Glutamatergic neuron (in vitro differentiated cells): ENCODE data around the gene TIGD7. TPM values are rescaled to one million over a fixed set of nuclear protein-coding genes. Genes with fewer than 3 reads are reported as not detected.

Experiments
- DNase-seq: peaks from one replicate; pipeline ENCODE4 v3.0.0; 2022
- H3K27ac Mint-ChIP-seq: one replicate; pipeline ENCODE4 v1.8.0; 2020; ENCODE audit warnings: mild to moderate bottlenecking, mixed read lengths, inconsistent platforms; ENCODE audit not compliant: unreplicated experiment
- H3K27me3 Mint-ChIP-seq: one replicate; pipeline ENCODE4 v1.8.0; 2020; ENCODE audit warnings: mild to moderate bottlenecking, moderate library complexity, mixed read lengths, inconsistent platforms; ENCODE audit not compliant: unreplicated experiment
- H3K36me3 Mint-ChIP-seq: one replicate; pipeline ENCODE4 v1.8.0; 2020; ENCODE audit warnings: mild to moderate bottlenecking, mixed read lengths, inconsistent platforms; ENCODE audit not compliant: unreplicated experiment
- H3K4me1 Mint-ChIP-seq: one replicate; pipeline ENCODE4 v1.8.0; 2020; ENCODE audit warnings: mild to moderate bottlenecking, low read depth, mixed read lengths, inconsistent platforms; ENCODE audit not compliant: unreplicated experiment
- H3K4me3 Mint-ChIP-seq: one replicate; pipeline ENCODE4 v1.8.0; 2020; ENCODE audit warnings: mild to moderate bottlenecking, mixed read lengths, inconsistent platforms; ENCODE audit not compliant: unreplicated experiment
- H3K9me3 Mint-ChIP-seq: one replicate; pipeline ENCODE4 v1.8.0; 2020; ENCODE audit warnings: mild to moderate bottlenecking, moderate library complexity, mixed read lengths, inconsistent platforms; ENCODE audit not compliant: unreplicated experiment
- long read RNA-seq: library from polyadenylated mRNA; unstranded; transcript quantifications from one replicate; pipeline ENCODE4 v2.0.0, GENCODE V29; 2020; ENCODE audit not compliant: unreplicated experiment
- total RNA-seq: library from RNA; stranded (reverse); fragmentation: NEBNext Ultra II Directional; extraction: Animal tissue kit (Norgen Biotek cat#: 25700); gene quantifications from one replicate; pipeline ENCODE4 v1.2.1, GENCODE V29; 2021; ENCODE audit not compliant: unreplicated experiment
- TF ChIP-seq, protein P1 (sequence below): fragments of 200-600 bp; sonication (generic); IDR thresholded peaks from one replicate; pipeline ENCODE4 v1.5.0; 2021; ENCODE audit not compliant: partially characterized antibody, unreplicated experiment

TIGD7 gene
- 8.6 TPM for total RNA-seq
- long read RNA-seq, partial matches to known transcripts: 0 of 3 reads
- long read RNA-seq, other reads (novel, unspliced or antisense): 2 of 3 reads

DNA sequence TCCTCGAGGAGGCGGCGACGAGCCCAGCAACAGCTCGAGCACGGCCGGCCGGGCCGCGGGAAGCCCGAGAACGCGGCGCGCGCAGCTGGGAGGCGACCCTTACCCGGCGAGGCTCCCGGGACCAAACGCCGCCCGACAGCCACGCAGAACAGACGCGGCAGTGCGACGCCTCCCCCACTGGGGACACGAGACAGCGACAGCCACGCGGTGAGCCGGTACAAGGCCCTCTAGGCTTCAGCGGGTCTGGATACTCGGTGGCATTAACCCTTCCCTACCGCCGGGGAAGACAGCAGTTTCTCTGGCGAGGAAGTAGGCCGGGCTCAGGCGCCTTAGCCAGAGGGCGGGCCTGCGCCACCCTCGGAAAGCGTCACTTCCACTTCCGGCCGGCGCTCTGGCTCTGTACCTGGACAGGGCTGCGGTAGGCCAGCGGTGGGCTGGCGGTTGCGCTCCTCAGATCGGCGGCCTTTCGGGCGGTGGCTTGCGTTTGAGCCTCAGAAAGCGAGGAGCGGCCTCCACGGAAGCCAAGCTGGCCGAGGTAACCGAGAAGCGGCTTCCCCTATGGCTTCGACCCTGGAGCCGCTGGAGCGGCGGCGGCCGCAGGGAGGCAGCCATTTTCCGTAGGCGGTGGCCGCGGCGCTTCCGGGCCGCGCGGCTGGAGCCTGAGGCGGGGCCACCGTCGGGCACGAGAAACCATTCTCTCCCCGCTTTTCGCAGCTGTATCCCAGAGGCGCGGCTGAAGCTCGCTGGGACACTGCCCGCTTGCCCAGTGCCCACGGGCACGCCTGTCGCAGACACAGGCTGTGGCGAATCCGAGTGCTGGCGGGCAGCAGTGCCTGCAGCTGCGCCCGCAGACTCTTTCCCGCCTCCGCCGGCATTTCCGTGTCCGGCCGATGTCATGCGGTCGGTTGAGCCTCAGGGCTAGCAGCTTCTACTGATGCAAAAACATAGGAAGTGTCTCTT lies at the start of gene TIGD7, which contains the start of gene ZNF75A:
TSS of gene TIGD7 (minus strand) at position 322 of the 960 bp plus-strand sequence. CDS start 4,816 bp downstream, outside the sequence.
TSS of gene ZNF75A (plus strand) at position 389 of the 960 bp plus-strand sequence. CDS start 2,932 bp downstream, outside the sequence.
- Mint-ChIP-seq H3K4me3 (peak within 1 kb of the TSS; percentile 93), H3K36me3 (peaks cover 43% of the 10 kb centered on the region), H3K27ac (peak within 1 kb of the TSS; percentile 70), H3K27me3 (peaks cover 12% of the 10 kb centered on the region), H3K9me3 (peaks cover 16% of the 10 kb centered on the region), H3K4me1 (peaks cover 3% of the 10 kb centered on the region)
- TF ChIP-seq, protein P1, sequence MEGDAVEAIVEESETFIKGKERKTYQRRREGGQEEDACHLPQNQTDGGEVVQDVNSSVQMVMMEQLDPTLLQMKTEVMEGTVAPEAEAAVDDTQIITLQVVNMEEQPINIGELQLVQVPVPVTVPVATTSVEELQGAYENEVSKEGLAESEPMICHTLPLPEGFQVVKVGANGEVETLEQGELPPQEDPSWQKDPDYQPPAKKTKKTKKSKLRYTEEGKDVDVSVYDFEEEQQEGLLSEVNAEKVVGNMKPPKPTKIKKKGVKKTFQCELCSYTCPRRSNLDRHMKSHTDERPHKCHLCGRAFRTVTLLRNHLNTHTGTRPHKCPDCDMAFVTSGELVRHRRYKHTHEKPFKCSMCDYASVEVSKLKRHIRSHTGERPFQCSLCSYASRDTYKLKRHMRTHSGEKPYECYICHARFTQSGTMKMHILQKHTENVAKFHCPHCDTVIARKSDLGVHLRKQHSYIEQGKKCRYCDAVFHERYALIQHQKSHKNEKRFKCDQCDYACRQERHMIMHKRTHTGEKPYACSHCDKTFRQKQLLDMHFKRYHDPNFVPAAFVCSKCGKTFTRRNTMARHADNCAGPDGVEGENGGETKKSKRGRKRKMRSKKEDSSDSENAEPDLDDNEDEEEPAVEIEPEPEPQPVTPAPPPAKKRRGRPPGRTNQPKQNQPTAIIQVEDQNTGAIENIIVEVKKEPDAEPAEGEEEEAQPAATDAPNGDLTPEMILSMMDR: no peak
- DNase-seq: peak; percentile 88

GRCh38 chr16:3349175-3349574 lies 43.9 kb upstream of the TIGD7 start:
- Mint-ChIP-seq H3K4me1 (no peaks in the 10 kb centered on the region), H3K27me3 (peaks cover 2% of the 10 kb centered on the region), H3K4me3 (no peak overlapping the region), H3K27ac (no peak overlapping the region), H3K9me3 (peaks cover 3% of the 10 kb centered on the region), H3K36me3 (no peaks in the 10 kb centered on the region)
- TF ChIP-seq, protein P1: no peak
- DNase-seq: no peak

DNA sequence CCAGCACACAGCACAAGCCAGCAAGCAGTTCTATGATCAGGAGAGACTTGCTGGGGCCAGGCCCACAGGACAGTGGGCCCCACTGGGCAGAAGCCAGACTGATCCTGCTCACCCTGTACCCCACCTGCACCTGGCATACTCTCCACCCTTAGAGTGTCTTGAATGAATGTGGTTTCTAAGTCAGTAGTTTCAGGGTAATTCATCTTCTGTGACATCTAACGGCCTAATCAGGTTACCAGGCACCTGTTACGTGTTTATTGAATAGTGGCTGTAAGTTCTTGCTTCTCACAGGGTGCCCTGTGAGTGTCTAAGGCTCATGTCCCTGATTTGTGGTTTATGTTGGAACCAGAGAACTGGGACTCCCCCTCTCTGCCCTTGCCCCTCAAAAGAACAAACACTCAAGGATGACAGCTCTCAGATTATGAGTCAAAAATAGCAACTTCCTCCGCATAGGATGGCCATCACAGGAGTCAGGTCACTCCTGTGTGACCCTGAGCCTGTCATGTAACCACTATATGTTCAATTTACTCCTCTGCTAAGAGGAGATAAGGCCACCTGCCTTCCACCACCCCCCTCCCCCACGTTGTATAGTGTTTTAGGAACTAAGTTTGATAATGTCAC lies 43.4 kb upstream of the TIGD7 start:
- no peak for DNase-seq
- H3K27ac Mint-ChIP-seq: no peak overlapping the region
- H3K36me3 Mint-ChIP-seq: no peaks in the 10 kb centered on the region
- TF ChIP-seq, protein P1: no peak
- H3K4me1 Mint-ChIP-seq: no peaks in the 10 kb centered on the region
- peaks cover 3% of the 10 kb centered on the region for H3K9me3 Mint-ChIP-seq
- H3K4me3 Mint-ChIP-seq: no peak overlapping the region
- H3K27me3 Mint-ChIP-seq: peaks cover 2% of the 10 kb centered on the region

- peaks cover 2% of the 10 kb centered on the region for H3K27me3 Mint-ChIP-seq
- H3K4me3 Mint-ChIP-seq: no peak overlapping the region
- TF ChIP-seq, protein P1: no peak
- H3K9me3 Mint-ChIP-seq: peaks cover 3% of the 10 kb centered on the region
- H3K36me3 Mint-ChIP-seq: no peaks in the 10 kb centered on the region
- no peak for DNase-seq
- no peak overlapping the region for H3K27ac Mint-ChIP-seq
- no peaks in the 10 kb centered on the region for H3K4me1 Mint-ChIP-seq
These were observed 42.4 kb upstream of the TIGD7 start for GRCh38 chr16:3347586-3347985.

DNA sequence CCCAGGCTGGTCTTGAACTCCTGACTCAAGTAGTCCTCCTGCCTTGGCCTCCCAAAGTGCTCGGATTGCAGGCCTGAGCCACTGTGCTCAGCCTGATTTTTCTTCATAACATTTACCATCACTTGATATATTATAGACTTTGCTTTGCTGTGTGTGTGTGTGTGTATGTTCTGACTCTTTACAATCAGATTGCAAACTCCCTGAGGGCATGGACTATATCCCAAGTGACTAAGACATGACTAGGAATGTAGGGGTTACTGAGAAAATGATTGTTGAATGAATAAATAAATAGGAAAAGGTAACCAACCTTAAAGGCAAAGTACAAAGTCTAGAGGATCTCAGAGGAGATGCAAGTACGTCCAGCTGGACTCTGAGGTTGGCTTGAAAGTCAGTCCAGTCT lies 40.8 kb upstream of the TIGD7 start:
- H3K27me3 Mint-ChIP-seq: peaks cover 2% of the 10 kb centered on the region
- H3K4me1 Mint-ChIP-seq: no peaks in the 10 kb centered on the region
- H3K27ac Mint-ChIP-seq: no peak overlapping the region
- no peak overlapping the region for H3K4me3 Mint-ChIP-seq
- no peaks in the 10 kb centered on the region for H3K36me3 Mint-ChIP-seq
- TF ChIP-seq, protein P1: no peak
- DNase-seq: no peak
- peaks cover 3% of the 10 kb centered on the region for H3K9me3 Mint-ChIP-seq
